ENCODE results near the gene CRELD2. TPM values are rescaled to one million over a fixed set of nuclear protein-coding genes. Genes with fewer than 3 reads are reported as not detected.

The CRELD2 gene
- total and polyA plus RNA-seq, 2 of the 13 experiments (the other 11 are each of a cell fraction or from before 2014, with no cell fraction given), result 17.2 to 44.7 TPM

GRCh38 chr22:49959782-49960158 lies 41.3 kb downstream of the CRELD2 start (continued):
- TF ChIP-seq ELF3 (CRISPR knock-in tag; IDR thresholded peaks at IDR 0.05), result no peak
- TF ChIP-seq ZNF792 (CRISPR knock-in tag; IDR thresholded peaks at IDR 0.05), result no peak
- TF ChIP-seq ZNF180 (CRISPR knock-in tag; IDR thresholded peaks at IDR 0.05; ENCODE audit: borderline replicate concordance, low read depth), result no peak
- TF ChIP-seq SRF (IDR thresholded peaks at IDR 0.05; ENCODE audit: low read depth, low read length), result no peak
- TF ChIP-seq ZBTB21 (CRISPR knock-in tag; IDR thresholded peaks at IDR 0.05), result no peak
- TF ChIP-seq ZNF703 (CRISPR knock-in tag; IDR thresholded peaks at IDR 0.05; ENCODE audit: borderline replicate concordance), result no peak
- TF ChIP-seq, protein P1, sequence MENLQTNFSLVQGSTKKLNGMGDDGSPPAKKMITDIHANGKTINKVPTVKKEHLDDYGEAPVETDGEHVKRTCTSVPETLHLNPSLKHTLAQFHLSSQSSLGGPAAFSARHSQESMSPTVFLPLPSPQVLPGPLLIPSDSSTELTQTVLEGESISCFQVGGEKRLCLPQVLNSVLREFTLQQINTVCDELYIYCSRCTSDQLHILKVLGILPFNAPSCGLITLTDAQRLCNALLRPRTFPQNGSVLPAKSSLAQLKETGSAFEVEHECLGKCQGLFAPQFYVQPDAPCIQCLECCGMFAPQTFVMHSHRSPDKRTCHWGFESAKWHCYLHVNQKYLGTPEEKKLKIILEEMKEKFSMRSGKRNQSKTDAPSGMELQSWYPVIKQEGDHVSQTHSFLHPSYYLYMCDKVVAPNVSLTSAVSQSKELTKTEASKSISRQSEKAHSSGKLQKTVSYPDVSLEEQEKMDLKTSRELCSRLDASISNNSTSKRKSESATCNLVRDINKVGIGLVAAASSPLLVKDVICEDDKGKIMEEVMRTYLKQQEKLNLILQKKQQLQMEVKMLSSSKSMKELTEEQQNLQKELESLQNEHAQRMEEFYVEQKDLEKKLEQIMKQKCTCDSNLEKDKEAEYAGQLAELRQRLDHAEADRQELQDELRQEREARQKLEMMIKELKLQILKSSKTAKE (CRISPR knock-in tag; IDR thresholded peaks at IDR 0.05; ENCODE audit: borderline replicate concordance), result no peak
- TF ChIP-seq ETV6 (CRISPR knock-in tag; conservative IDR thresholded peaks at IDR 0.05), result no peak
- TF ChIP-seq, protein P2, sequence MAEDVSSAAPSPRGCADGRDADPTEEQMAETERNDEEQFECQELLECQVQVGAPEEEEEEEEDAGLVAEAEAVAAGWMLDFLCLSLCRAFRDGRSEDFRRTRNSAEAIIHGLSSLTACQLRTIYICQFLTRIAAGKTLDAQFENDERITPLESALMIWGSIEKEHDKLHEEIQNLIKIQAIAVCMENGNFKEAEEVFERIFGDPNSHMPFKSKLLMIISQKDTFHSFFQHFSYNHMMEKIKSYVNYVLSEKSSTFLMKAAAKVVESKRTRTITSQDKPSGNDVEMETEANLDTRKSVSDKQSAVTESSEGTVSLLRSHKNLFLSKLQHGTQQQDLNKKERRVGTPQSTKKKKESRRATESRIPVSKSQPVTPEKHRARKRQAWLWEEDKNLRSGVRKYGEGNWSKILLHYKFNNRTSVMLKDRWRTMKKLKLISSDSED (CRISPR knock-in tag; IDR thresholded peaks at IDR 0.05), result no peak
- TF ChIP-seq ZNF337 (CRISPR knock-in tag; IDR thresholded peaks at IDR 0.05; ENCODE audit: borderline replicate concordance, low read depth), result no peak
- no peak for TF ChIP-seq PLSCR1 (CRISPR knock-in tag; IDR thresholded peaks at IDR 0.05; ENCODE audit: borderline replicate concordance)
- TF ChIP-seq FLYWCH1 (CRISPR knock-in tag; IDR thresholded peaks at IDR 0.05), result no peak
- TF ChIP-seq CHD4 (IDR thresholded peaks at IDR 0.05; ENCODE audit: borderline replicate concordance, low read length), result no peak
- peak; percentile 71 for TF ChIP-seq SRSF1 (optimal IDR thresholded peaks at IDR 0.05; ENCODE audit: low read depth, low read length)
- no peak for TF ChIP-seq JUN (CRISPR knock-in tag; IDR thresholded peaks at IDR 0.05)
- TF ChIP-seq KLF6 (CRISPR knock-in tag; IDR thresholded peaks at IDR 0.05), result no peak
- no peak for TF ChIP-seq NCOR1 (IDR thresholded peaks at IDR 0.05; ENCODE audit: borderline replicate concordance, low read length)
- no peak for TF ChIP-seq ZNF12 (CRISPR knock-in tag; IDR thresholded peaks at IDR 0.05)
- TF ChIP-seq ZIK1 (CRISPR knock-in tag; IDR thresholded peaks at IDR 0.05; ENCODE audit: borderline replicate concordance, low read depth), result no peak
- TF ChIP-seq SP1 (IDR thresholded peaks at IDR 0.05), result no peak
- no peak for TF ChIP-seq SP1 (CRISPR knock-in tag; IDR thresholded peaks at IDR 0.05)
- TF ChIP-seq ZBTB43 (CRISPR knock-in tag; conservative IDR thresholded peaks at IDR 0.05), result no peak
- TF ChIP-seq, protein P3, sequence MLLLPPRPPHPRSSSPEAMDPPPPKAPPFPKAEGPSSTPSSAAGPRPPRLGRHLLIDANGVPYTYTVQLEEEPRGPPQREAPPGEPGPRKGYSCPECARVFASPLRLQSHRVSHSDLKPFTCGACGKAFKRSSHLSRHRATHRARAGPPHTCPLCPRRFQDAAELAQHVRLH (CRISPR knock-in tag; IDR thresholded peaks at IDR 0.05; ENCODE audit: borderline replicate concordance, low read depth), result no peak; the same call in 1 of the 2 replicates
- TF ChIP-seq RARA (CRISPR knock-in tag; IDR thresholded peaks at IDR 0.05), result no peak
- TF ChIP-seq SNRNP70 (IDR thresholded peaks at IDR 0.05; ENCODE audit: low read depth, low read length), result no peak
- no peak; the same call in 1 of the 2 replicates for TF ChIP-seq ZNF160 (CRISPR knock-in tag; IDR thresholded peaks at IDR 0.05)
- no peak for TF ChIP-seq GTF3A (CRISPR knock-in tag; conservative IDR thresholded peaks at IDR 0.05)
- TF ChIP-seq CBX2 (IDR thresholded peaks at IDR 0.05; ENCODE audit: low read depth, low read length), result no peak
- no peak for TF ChIP-seq CBX2 (CRISPR knock-in tag; IDR thresholded peaks at IDR 0.05; ENCODE audit: low read depth)

Data from HepG2 (cell line).